NCI-H2196 (cell line): Measurements from ENCODE around the gene SAMD8.

Source experiments
- DNase-seq: peaks from one replicate; lab custom pipeline; 2025; ENCODE audit not compliant: unreplicated experiment; lab: John Stamatoyannopoulos, UW

Gene SAMD8

DNA sequence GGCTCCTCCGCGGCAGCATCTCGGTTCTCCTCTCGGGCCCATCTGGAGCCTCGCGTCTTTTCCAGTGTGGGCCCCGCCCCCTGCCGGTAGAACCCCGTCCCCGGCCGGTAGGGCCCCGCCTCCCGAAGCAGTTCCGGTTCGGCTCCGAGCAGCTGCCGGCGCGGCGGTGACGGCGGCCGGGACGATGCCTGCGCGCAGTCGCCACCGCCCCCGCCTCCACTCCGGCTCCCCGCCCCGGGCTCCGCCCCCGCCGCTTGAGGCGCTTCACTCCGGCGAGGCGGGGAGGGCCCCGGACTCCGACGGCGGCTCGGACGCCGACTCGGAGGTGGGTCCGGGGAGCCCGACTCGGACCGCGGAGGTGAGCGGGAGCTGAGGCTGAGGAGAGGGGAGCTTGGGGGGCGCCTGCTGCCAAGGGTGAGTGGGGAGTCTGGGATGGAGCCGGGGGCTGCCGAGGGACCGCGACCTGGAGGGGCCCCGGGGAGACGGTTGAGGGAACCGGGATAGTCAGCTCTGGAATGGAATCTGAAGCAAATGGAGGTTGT, at the start of gene SAMD8:
TSS of gene SAMD8 (plus strand) at position 292 of the 542 bp plus-strand sequence. CDS start 38,873 bp downstream, outside the sequence.
- DNase-seq = peak; percentile 97

DNA sequence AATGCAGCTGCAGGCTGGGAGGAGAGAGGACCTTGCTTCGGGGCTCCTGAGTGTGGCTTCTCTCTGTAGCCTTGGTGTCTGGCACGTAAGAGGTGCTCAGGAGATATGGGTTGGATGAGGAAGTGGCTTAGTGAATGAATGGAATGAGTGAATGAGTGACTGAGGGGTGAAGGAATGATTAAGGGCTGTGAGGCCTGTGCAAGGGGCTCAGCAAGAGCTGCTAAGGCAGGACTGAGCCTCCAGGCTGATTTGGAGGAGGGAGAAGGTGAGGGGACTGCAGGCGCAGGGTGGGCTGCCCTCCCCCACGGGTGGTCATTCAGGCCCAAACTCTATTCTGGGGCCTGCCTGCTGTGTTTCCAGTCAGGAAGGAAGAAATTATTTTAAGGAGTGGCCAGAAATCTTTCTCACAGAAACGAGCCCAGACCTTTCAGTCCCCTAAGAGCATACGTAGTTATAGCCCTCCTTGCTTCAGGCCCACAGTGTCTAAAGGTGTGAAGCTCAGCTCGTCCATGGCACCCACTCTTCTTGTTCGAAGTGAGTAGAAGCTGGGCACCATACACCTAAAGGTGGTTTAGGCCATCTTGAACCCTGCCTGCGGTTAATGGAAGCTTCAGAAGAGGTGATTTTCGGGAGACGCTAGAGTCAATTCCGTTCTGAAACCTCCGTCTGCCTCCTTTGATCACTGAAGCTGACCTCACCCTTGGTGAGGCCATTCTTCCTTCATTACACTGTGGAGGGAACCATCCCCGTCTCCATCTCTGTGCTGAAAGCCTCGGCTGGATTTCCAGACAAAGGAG, 49.5 kb upstream of the SAMD8 start:
- DNase-seq = no peak

DNA sequence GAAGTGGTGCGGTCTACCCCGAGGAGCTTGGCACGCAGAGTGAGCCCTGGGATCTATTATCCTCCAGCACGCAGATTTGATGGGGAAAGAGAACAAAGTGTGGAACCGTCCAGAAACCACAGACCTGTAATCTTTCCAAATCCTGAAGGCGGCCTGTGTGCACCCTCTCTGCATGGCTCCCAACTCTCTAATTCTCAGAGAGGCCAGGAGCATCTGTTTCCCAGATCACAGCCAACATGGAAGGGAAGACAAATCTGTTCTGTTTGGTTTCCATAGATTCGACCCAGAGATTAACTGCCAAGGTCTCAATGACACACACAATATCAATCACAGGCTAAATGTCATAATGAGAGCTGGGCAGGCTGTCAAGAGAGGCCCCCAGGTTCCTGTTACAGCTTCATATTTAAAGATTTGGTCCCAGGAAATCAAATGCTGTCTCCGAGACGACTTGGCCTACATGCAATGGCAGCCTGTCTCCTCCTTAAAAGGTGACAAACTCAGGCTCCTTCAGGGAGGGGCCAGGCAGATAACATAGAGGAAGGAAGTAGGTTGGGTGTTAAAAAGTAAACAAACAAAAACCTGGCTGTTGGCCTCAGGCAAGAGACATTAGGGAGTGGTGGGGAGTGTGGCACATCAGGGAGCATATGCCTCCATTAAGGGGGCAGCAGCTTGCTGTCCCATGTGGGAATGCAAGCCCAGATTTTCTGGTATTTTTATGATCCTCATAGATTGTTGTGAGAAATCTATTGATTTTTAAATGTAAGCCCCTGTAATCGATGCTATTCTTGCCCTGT, 48.8 kb upstream of the SAMD8 start:
- DNase-seq = no peak

DNA sequence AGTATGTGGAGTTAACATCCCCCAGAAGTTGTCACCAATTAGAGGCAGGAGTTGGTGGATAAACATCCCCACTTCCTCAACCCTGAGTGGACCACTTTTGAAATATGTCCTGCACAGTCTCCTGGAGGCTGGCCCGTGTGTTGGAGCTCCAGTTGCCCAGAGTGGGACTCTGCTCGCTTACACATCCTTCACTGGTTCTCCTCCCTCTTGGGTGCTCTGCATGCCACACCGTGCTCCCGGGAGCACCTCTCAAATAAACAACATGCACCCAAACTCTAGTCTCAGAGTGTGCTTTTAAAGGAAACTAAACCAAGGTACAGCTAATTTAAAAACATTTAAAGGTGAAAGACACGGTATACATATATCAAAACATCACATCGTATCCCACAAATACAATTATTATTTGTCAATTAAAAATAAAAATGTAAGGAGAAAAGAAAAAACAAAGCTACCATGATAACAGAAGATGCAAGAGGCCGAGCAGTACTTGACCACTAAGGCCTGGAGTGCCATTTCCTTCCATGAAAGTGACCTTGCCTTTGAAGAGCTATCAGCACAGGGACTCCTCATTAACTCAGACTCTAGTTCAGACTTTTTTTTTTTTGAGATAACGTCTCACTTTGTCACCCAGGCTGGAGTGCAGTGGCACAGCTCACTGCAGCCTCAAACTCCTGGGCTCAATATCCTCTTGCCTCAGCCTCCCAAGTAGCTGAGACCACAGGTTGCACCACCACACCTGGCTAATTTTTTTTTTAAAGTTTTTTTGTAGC, 47.8 kb upstream of the SAMD8 start:
- no peak for DNase-seq

DNA sequence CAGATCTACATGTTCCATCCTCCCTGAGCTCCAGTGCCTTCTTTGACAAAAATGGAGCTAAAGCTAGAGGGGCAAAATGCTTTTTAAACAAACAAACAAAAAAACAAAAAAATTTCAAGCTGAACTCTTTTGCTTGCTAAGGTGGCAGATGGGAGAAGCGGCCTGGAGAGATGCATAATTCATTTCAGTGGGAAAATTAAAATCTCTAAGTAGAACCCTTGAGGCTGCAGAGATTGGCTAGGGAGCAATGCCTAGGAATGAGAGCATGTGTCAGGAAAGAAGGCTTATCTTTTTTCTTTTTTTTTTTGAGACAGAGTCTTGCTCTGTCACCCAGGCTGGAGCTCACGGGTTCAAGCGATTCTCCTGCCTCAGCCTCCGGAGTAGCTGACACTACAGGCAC, 46.4 kb upstream of the SAMD8 start:
- no peak for DNase-seq

DNA sequence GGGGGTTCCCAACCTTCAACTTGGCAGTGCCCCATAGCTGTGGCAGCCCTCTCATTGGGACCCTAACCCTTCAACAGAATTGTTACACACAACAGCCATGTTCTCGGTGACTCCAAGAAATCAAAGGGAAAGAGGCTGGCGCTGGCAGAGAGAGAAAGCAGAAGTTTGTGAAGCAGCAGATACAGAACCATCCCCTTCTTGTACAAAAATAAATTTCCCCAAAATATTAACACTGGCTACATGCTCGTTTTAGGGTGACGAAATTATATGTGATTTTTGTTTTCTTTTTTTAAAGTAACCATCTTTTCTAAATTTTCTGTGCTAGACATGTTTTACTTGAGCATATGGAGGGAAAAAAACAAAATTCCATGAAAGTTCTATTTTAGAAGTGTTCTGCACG, 45.2 kb upstream of the SAMD8 start:
- no peak for DNase-seq

DNA sequence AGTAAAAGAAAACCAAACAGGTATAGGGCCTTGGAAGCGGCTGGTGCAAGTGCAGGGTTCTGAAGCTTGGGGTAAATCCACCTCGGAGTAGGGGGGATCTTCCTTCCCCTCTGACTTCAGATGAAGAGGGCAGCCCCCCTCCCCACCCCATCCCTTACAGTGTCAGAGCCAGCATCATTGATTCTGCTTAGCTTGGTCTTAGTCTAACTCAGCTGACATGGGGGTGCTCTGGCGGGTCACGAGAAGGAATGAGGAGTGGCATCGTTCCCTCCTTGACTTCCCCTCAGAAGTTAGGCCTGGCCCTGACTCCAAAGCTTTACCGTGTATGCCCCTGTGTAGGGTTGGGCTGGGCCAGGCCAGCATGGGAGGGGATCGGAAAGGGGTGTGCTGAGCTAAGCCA, 44.2 kb upstream of the SAMD8 start:
- DNase-seq = no peak

DNA sequence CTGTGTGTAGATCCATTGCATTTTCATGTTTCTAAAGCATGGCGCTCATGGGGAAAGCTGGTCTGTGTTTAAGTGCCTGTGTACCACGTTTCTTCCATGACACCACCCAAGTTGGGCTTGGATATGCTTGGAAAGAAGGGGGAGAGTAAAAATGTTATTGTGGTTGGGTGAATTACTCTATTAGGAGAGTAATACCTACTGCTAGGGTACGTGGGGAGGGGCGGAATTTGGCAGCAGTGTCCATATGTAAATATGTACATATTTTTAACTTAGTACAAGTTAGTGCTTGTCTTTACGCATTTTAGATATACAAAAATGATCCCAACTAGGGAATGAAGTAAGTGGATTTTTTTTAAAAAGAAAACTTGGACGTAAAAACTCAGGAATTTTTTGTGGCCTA, 42.9 kb upstream of the SAMD8 start:
- no peak for DNase-seq

DNA sequence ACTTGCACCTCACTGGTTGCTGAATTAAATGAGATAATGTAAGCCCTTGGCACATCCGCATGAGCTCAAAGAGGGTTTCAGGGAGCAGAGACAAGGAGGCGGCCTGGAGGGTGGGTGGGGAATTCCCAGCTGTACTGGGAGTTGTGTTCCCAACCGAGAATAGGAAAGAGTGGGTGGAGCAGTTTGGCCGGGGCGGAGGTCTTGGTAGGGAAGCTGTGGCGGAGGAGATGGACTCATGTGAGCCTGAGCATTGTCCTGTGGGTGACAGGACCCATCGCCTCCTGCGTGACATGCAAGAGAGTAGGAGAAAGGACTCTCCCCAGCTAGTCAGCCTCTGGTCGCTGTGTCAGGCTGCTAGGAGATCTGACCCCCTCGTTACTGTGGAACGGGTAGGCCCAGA, 41.0 kb upstream of the SAMD8 start:
- no peak for DNase-seq

DNA sequence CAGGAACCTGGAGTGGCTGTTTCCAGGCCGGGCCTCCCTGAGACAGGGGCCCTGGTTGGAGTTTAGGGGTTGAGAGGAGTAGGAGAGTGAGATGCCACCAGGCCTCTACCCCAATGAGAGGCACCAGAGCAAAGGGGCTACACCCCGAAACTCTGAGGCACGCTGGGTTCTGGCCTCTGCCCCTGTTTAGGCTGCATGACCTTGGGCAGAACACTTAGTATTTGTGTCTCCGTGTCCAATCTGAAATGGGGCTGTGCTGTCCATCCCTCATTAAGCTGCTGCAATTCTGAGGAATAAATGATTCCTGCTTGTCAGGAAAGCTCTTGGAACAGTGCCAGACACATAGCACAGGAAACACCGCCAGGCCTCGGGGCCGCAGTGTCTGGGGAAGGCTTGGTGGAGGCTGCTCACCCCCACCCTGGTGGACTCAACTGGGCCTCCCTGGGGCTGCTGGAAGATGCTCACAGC, 40.5 kb upstream of the SAMD8 start:
- peak; percentile 42 for DNase-seq

DNA sequence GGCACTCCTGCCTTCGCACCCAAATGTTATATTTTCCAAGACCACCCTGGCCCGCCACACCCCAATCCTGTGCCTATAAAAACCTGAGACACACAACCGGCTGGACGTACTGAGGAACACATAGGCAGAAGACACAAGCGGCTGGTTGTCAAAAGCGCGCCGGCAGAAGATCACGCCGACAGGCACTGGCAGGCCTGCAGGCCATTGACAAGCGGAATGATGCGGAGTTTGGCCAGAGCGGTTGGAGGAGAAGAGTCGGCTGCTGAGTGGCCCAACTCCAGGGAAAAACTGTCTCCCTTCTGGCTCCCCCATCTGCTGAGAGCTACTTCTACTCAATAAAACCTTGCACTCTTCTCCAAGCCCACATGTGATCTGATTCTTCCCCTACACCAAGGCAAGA, 39.7 kb upstream of the SAMD8 start:
- DNase-seq = no peak

DNA sequence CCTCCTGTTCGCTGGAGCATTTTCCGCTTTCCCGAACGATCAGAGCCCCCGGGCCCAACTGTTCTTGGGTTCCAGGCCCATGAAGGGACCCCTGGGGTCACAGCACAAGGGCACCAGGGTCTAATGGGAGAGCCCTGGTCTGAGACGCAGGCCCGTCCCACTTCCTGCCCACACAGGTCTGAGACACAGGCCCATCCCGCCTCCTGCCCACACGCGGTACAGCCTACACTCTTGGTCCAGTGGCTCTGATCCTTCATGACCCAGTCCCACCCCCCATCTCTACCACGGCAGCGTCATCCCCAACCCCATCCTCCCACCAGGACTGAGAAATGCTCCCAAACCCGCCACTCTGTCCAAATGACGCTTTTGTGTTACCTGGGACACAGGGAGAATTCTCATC, 38.7 kb upstream of the SAMD8 start:
- no peak for DNase-seq

DNA sequence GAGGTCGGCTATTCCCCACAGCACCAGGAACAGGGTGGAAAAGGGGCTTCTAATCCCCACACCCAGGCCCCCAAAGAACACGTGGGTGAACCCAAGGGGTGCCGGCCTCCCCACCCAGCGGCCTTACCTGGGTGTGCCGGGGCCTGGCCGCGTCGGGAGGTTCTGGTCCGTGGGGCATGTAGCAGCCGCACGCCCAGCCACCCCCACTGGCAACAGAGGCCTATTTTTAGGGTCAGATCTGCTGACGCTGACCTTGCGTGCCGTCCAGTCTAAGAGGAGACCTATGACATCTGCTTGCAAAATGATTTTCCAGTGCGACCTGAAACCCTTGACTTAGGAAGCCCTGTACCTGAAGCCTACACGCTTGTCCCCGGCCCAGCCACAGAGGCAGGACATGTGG, 38.0 kb upstream of the SAMD8 start:
- no peak for DNase-seq

DNA sequence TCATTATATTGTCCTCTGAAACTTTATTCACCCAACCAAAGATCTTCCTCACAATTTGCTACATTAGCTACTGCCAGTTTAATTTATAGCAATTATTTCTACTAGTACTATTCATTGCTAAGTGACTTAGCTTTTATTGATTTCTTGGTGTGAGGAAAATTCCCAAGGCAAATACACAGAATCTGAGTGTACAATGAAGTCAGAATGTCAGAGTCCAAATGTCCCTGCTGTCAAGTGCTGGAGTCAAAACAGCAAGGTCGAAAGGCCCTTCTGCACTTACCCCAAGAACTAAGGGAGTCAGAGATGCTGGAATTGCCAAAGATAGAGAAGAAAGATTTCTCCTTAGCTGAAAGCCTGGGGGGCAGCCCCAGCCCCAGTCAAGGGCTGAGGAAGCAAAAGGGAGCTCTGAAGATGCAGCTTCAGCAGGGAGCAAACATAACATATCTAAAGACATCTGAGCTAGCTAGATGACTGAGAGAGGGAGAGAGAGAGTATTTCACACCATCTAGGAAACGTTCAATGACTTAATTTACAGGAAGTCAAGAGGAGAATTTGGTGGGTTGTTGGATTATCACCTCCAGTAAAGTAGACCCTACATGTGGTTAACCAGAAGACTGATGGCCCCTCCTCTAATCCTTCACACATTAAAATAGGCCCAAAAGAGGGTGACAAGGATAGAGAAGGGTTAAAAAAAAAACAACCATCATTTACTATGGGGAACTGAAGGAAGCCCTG, 36.6 kb upstream of the SAMD8 start:
- DNase-seq = no peak

DNA sequence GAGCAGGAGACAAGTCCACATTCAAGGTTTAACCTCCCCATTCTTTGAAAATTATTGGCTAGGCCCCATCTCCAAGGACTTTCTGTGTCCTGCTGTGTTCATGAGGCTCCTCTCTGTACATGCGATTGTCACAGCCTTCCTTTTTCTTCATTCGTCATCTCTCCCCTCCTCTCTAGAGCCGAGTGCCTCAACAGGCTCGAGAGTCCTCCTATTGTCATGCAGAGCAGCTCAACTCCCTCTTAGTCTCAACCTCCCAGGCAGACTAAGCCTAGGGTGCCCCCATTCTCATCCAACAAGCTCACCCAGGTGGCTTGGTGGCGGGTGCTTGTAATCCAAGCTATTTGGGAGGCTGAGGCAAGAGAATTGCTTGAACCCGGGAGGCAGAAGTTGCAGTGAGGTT, 35.1 kb upstream of the SAMD8 start:
- DNase-seq = no peak

DNA sequence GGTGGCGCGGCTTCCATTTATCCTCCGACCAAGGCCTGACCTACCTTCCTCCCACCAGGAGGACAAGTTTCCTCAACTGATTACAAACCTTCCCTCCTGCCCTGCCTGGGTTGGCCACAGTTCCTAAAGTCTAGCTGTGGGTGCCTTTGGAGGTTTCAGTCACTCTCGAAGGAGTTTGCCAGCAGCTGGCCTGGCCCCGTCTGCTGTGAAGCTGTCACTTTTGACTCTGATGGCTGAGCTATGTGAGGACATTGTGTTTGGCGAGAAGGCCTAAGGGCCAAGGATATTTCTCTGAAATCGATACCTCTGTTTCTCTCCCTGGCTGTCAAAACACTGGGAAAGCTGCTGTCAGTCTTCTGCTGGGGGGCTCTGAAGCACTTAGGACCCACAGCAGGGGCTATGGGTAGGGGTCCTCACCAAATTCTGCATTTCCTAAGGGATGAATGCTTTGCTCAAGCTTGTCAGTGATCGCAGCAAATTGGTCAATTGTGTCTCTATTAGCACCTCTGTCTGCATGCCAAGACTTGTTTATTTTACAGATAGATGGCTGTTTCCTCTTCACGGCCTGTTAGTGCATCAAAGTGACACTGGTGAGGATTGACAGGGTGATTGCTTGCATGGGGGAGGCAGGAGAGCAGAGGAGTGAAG, 31.9 kb upstream of the SAMD8 start:
- DNase-seq = no peak

DNA sequence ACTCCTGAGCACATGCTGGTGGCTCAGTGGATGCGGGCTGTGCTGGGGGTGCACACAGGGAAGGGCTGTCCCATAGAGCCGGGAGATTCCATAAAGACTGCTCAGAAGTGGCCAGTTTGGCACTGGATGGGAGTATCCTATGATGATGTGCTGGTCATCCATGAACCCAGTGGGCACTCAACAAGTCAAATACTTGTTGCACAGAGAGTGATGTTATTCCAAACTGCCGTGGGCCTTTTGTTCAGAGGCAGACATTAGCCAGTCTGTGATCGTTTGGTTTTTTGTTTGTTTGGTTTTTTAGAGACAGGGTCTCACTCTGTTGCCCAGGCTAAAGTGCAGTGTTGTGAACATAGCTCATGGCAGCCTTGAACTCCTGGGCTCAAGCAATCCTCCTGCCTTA, 30.9 kb upstream of the SAMD8 start:
- no peak for DNase-seq

DNA sequence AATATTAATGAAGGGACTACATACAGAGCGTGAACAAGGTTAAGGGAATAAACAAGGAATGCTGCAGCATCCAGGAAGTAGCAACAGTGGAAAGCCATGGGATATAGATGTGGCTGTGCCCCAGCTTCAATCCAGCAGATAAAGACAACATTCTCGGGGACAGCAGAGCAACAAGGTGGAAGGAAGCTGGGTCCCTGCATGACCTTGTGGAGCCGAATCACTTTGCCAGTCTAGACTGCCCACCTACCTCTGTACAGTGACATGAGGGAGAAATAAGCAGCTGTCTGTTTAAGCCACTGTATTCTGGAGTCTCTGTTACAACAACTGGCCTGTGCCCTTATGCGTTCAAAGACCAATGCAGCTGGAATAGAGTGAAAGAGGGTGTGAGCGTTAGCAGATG, 30.1 kb upstream of the SAMD8 start:
- DNase-seq = no peak

DNA sequence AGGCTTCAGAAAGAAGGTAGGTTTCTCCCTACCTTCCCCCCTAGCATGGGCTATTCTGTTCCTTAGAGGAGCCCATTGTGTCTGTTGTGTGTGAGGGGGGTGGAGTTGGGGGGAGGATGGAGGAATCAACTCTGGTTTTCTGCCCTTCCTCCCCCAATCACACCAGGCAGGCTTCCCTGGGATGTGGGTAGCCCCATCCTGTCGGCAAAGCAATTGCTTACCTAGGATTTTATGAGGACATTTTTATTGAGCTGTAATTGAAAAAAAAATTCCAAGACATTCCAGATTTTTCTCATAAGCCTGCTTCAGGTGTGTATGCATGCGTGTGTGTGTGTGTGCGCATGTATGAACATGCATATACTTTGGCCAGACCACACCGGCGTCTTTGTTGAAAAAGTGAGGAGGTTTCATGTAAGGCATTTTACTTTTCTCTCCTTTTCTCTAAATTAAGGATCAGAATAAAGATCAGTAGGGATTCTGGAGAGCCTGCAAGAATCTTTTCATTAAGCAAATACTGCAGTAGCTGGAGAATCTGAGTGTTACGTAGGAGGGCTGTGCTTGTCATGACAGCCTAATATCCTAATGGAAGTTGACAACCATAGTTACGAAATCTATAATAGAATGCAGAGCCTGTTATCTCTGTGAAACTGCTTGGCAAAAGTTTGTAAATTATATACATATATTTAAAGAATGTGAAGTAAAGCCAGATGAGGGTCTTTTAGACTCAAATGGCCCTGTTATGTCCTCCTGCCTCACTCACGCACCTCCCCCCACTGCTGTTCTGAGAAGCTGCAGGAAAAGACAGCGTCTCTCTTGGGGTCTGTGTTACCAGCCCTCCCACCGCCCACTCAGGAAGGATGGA, 27.3 kb upstream of the SAMD8 start:
- no peak for DNase-seq
